Glutamatergic neuron (in vitro differentiated cells): ENCODE data around the gene RBM20. TPM values are rescaled to one million over a fixed set of nuclear protein-coding genes. Genes with fewer than 3 reads are reported as not detected.

Experiments
- DNase-seq: peaks from one replicate; pipeline ENCODE4 v3.0.0; 2022
- H3K27ac Mint-ChIP-seq: one replicate; pipeline ENCODE4 v1.8.0; 2020; ENCODE audit warnings: mild to moderate bottlenecking, mixed read lengths, inconsistent platforms; ENCODE audit not compliant: unreplicated experiment
- H3K27me3 Mint-ChIP-seq: one replicate; pipeline ENCODE4 v1.8.0; 2020; ENCODE audit warnings: mild to moderate bottlenecking, moderate library complexity, mixed read lengths, inconsistent platforms; ENCODE audit not compliant: unreplicated experiment
- H3K36me3 Mint-ChIP-seq: one replicate; pipeline ENCODE4 v1.8.0; 2020; ENCODE audit warnings: mild to moderate bottlenecking, mixed read lengths, inconsistent platforms; ENCODE audit not compliant: unreplicated experiment
- H3K4me1 Mint-ChIP-seq: one replicate; pipeline ENCODE4 v1.8.0; 2020; ENCODE audit warnings: mild to moderate bottlenecking, low read depth, mixed read lengths, inconsistent platforms; ENCODE audit not compliant: unreplicated experiment
- H3K4me3 Mint-ChIP-seq: one replicate; pipeline ENCODE4 v1.8.0; 2020; ENCODE audit warnings: mild to moderate bottlenecking, mixed read lengths, inconsistent platforms; ENCODE audit not compliant: unreplicated experiment
- H3K9me3 Mint-ChIP-seq: one replicate; pipeline ENCODE4 v1.8.0; 2020; ENCODE audit warnings: mild to moderate bottlenecking, moderate library complexity, mixed read lengths, inconsistent platforms; ENCODE audit not compliant: unreplicated experiment
- total RNA-seq: library from RNA; stranded (reverse); fragmentation: NEBNext Ultra II Directional; extraction: Animal tissue kit (Norgen Biotek cat#: 25700); gene quantifications from one replicate; pipeline ENCODE4 v1.2.1, GENCODE V29; 2021; ENCODE audit not compliant: unreplicated experiment
- TF ChIP-seq, protein P1 (sequence below): fragments of 200-600 bp; sonication (generic); IDR thresholded peaks from one replicate; pipeline ENCODE4 v1.5.0; 2021; ENCODE audit not compliant: partially characterized antibody, unreplicated experiment

The RBM20 gene
- total RNA-seq, 1 donor from 2014 or later = 5.8 TPM

DNA sequence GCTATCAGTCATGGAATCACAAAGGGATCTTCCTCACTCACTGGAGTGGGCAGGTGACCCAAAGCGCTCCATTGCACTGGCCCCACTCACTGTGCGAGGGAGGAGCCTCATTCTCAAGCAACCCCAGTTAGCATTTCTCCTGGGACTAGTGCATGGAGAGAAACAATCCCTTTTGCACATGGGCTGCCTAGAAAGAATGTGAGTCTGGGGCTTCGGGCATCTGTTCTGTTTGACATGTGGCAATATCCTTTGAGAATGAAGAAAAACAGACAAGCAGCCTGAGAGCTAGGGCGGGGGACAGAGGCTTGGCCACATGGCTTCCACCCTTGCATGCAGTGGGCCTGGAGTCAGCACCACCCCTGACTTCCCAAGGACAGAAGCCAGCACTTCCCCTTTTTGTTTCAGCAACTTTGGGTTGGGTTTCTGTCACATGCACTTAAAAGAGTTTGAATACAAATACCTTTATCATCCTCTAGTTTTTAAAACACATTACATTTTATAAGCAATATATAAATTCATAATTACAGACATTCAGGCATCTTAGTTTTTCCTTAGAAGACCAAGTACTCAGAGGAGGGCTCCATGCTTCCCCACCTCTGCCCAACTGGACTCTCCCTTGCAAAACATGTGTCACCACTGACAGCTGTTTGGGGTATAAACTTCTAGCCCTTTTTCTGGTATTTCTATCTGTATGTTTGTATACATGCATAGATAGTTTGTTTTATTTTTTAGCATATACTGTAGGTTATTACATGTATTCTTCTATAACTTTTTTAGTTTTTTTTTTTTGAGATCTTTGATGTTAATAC, 73.8 kb downstream of the RBM20 start:
- Mint-ChIP-seq H3K27me3 (peaks cover 24% of the 10 kb centered on the region), H3K27ac (peak overlapping the region; percentile 96), H3K4me1 (peaks cover 59% of the 10 kb centered on the region), H3K9me3 (peaks cover 12% of the 10 kb centered on the region), H3K4me3 (peak overlapping the region; percentile 79), H3K36me3 (peaks cover 8% of the 10 kb centered on the region)
- DNase-seq = peak; percentile 53
- TF ChIP-seq, protein P1, sequence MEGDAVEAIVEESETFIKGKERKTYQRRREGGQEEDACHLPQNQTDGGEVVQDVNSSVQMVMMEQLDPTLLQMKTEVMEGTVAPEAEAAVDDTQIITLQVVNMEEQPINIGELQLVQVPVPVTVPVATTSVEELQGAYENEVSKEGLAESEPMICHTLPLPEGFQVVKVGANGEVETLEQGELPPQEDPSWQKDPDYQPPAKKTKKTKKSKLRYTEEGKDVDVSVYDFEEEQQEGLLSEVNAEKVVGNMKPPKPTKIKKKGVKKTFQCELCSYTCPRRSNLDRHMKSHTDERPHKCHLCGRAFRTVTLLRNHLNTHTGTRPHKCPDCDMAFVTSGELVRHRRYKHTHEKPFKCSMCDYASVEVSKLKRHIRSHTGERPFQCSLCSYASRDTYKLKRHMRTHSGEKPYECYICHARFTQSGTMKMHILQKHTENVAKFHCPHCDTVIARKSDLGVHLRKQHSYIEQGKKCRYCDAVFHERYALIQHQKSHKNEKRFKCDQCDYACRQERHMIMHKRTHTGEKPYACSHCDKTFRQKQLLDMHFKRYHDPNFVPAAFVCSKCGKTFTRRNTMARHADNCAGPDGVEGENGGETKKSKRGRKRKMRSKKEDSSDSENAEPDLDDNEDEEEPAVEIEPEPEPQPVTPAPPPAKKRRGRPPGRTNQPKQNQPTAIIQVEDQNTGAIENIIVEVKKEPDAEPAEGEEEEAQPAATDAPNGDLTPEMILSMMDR = no peak

DNA sequence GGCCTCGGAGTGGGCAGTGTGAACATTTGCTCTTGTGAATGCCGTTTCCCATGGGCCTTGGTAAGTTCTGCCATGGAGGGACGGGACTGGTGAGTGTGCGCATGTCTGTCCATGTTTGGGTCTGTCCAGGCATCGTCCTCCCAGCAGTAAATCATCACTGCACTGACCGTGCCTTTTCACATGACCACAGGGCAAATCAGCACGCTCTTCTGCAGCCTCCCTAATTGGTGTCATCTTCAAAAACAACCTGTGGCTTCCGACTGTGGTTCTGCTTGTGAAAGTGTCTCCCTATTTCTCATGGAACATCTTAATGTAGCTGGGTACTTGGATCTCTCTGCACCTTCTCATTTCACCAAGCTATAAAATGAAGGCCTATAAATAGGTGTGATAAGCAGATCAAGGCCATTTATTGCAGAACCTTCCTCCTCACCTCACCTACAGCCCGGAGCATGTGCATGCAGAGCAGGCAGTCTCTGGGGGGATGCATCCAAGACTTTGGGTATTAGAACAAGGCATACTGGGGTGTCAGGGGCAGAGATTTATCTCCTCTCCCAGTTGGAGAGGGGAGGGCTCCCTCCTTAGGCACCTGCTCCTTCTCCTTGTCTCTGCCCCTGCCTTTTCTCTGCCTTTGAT, 77.4 kb downstream of the RBM20 start:
- TF ChIP-seq, protein P1 = no peak
- Mint-ChIP-seq H3K4me3 (peak overlapping the region; percentile 50), H3K27ac (peak overlapping the region; percentile 44), H3K9me3 (peaks cover 23% of the 10 kb centered on the region), H3K27me3 (peaks cover 25% of the 10 kb centered on the region), H3K4me1 (peaks cover 66% of the 10 kb centered on the region), H3K36me3 (peaks cover 6% of the 10 kb centered on the region)
- DNase-seq = no peak

DNA sequence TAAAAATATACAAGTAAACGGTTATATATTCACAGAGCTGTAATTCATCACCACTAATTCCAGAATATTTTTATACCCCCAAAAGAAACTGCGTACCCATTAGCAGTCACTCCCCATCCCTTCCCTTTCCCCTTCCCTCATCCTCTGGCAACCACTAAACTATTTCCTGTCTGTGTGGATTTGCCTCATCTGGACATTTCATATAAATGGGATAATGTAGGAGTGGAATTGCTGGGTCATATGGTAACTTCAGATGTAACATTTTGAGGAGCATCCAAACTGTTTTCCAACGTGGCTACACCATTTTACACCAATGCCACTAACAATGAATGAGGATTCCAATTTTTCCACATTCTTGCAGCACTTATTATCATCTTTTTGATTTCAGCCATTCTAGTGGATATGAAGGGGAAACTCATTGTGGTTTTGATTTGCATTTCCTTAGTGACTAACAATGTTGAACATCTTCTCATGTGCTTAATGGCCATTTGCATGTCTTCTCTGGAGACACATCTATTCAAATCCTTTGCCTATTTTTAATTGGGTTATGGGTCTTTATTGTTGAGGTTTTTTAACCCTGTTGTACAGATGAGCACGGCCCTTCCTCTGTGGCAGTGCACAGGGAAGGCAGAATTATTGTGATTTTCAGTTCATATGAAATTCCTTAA, 79.2 kb downstream of the RBM20 start:
- no peak overlapping the region for H3K27ac Mint-ChIP-seq
- TF ChIP-seq, protein P1 = no peak

DNA sequence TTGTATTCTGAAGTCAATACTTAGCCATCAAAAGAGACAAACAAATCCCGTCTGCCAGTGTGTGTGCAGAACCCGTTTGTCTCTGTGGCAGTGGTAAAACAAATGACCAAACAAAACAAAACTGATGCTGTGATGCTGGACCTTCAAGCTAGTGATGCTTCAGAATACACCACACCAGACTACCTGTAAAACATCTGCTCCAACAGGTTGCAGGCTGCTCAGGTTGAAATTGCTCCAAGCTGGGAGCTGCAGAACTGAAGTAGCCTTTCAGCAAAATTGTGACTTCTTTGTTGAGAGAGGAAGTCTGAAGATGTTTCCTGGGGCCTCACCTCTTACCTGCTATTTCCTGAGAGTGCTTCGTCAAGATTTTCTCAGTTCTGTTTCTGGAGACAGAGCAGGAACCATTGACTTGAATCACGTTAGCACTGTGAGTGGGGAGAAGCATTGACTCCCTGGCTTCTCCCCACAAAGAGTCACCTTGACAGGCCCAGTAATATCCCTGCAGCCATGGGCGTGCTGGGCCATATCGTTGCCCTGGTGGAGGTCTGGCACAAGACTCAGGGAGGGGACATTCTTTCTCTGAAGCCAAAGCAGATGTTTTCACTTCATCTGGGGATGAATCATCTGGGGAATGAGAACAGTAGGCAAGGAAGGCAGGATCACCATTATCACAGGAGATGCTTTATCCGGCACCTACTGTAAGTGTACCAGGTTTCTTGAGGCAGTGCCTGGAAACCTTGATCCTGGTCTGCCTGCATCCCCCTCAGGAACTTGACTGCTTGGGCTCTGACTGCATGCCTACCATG, 80.2 kb downstream of the RBM20 start:
- Mint-ChIP-seq H3K36me3 (peaks cover 6% of the 10 kb centered on the region), H3K4me3 (peak overlapping the region; percentile 52), H3K27me3 (peaks cover 14% of the 10 kb centered on the region), H3K4me1 (peaks cover 51% of the 10 kb centered on the region), H3K9me3 (peaks cover 18% of the 10 kb centered on the region), H3K27ac (peak overlapping the region; percentile 94)
- TF ChIP-seq, protein P1 = no peak
- no peak for DNase-seq

More for the DNA sequence above, 79.2 kb downstream of the RBM20 start:
- H3K27me3 Mint-ChIP-seq = peaks cover 15% of the 10 kb centered on the region
- peaks cover 18% of the 10 kb centered on the region for H3K9me3 Mint-ChIP-seq
- DNase-seq = no peak
- no peak overlapping the region for H3K4me3 Mint-ChIP-seq
- peaks cover 53% of the 10 kb centered on the region for H3K4me1 Mint-ChIP-seq
- H3K36me3 Mint-ChIP-seq = peaks cover 6% of the 10 kb centered on the region
